Activated T-cell treated with anti-CD3 and anti-CD28 coated beads, Interleukin-2, amount 50 U/mL, for 48 hours (primary cell): ENCODE data around the gene CHFR.
"Not testable (repeated sequence)": the region's sequence is repeated elsewhere in the genome, so short reads cannot be mapped to it uniquely, and the experiment has no call there.

ENCODE experiments used
- DNase-seq, 2 experiments: peaks; one replicate each; pipeline ENCODE4 v3.0.0-alpha.2; 2020

Gene CHFR

GRCh38 chr12:132874175-132874574 is 13.2 kb downstream of the CHFR start:
- no peak for DNase-seq

GRCh38 chr12:132873724-132874123 is 13.7 kb downstream of the CHFR start:
- peak; percentile 34 to 37 for DNase-seq

- DNase-seq, result peak; percentile 29 to 54
Measured at GRCh38 chr12:132872975-132873421, 14.4 kb downstream of the CHFR start.

- no peak for DNase-seq
Measured at GRCh38 chr12:132872073-132872855, 15.1 kb downstream of the CHFR start.

DNA sequence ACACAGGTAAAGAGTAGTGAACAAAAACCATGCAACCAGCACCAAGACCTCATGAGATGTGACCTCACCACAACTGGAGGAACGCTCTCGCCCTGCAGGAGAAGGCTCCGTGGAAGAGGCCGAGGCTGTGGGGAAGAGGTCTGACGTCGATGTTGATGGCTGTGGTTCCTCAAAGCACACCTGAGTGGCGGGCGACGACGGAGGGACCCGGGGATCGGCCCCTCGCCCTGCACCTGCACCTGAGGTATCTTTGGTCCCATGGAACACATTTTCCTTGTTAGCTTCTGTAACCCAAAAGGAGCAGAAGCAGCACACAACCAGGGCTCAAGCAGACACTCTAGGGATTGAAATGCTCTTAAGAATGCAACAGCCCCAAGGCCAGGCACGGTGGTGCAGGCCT is 17.9 kb downstream of the CHFR start:
- DNase-seq, result no peak

- no peak for DNase-seq
Measured at GRCh38 chr12:132866251-132866828, 21.1 kb downstream of the CHFR start.

DNA sequence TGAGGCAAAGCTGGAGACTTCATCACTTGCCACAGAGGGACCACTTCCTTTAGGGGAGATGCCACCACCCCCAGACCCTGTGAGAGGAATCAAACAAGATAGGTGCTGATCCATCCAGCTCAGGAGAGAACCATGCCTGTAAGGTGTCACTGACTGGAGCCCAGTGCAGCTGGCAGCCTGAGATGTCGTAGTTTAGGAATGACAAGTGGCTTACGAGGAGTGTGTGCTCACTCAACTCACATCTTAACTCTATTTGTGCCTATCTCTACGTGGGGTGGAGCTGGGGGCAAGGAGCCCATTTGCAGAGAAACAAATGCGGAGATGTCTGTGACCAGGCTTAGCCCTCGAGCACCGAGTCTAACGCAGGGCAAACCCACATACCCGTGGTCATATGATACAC is 25.8 kb downstream of the CHFR start:
- DNase-seq, result no peak

DNA sequence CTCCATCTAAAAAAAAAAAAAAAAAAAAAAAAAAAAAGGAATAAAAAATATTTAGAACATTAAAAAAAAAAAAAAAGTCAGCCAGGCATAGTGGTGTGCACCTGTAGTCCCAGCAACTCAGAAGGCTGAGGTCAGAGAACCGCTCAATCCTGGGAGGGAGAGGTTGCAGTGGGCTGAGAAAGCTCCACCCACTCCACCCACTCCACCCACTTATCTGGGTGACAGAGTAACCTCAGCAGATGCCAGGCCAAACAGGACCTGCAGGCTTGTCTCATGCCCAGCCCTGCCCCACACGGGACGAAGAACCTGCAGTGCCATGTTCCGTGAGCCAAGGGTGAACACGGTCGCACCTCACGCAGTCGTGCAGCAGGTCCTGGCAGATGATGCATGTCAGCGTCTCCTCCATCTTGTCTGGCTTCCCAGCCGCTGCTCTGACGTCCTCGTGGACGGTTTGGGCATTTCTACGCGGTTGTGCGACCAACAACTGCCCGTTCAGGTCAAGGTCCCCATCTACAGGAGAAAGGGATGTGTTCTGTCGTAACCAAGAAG is 28.6 kb downstream of the CHFR start:
- DNase-seq, result no peak

DNA sequence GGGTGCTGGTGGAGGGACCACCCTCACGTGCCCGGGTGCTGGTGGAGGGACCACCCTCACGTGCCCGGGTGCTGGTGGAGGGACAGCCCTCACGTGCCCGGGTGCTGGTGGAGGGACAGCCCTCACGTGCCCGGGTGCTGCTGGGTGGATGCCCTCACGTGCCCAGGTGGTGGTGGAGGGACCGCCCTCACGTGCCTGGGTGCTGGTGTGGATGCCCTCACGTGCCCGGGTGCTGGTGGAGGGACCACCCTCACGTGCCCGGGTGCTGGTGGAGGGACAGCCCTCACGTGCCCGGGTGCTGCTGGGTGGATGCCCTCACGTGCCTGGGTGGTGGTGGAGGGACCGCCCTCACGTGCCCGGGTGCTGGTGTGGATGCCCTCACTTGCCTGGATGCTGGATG is 30.4 kb downstream of the CHFR start:
- DNase-seq, result not testable (repeated sequence)

DNA sequence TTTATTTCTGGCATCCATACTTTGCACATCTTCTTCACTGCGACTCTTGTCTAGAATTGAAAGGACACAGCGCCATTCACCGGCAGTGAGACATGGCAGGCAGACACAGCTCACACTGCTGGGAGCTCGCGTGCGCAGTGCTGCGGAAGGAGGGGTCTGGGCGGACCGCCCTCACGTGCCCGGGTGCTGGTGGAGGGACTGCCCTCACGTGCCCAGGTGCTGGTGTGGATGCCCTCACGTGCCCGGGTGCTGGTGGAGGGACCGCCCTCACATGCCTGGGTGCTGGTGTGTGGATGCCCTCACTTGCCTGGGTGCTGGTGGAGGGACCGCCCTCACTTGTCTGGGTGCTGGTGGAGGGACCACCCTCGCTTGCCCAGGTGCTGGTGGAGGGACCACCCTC is 30.8 kb downstream of the CHFR start:
- no peak for DNase-seq

GRCh38 chr12:132855211-132855610 is 32.2 kb downstream of the CHFR start:
- DNase-seq, result not testable (repeated sequence)

- DNase-seq, result no peak
Measured at GRCh38 chr12:132853285-132854092, 33.9 kb downstream of the CHFR start.

DNA sequence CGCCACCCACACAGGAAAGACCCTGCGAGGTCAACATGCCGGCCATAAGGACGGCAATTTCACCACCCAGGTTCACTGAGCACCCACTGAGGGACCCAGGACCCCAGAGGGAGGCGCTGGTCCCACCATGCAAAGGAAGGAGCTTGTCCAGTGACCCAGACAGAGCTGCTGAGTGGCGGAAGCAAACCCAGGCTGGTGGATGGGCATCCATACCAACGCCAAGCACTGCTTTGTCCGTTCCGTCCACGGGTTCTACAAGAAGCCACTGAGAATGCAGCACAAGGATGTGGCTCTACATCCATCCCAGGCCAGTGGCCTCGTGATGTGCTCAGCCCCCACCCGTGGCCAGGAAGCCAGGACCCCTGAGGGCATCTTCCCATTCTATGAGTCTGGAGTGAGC is 34.9 kb downstream of the CHFR start:
- DNase-seq, result no peak

- no peak for DNase-seq
Measured at GRCh38 chr12:132851465-132851864, 35.9 kb downstream of the CHFR start.

DNA sequence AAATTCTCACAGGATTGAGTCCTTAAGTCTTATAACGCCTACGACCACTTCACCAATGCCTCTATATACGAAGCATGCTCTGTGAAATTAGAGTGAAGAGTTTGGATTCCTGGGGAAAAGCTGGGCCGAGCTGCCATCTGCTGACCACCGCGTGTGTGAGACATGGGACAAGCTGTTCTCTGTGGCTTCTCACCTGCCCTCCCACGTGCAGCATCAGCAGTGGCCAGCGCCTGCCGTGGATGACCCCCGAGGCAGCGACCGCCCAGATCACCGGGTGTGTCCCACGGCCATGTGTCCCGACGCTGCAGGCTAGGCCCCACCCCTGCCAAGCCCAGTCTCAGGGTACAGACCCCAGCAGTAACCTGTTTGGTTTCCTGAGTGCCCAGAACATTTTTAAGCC is 37.1 kb downstream of the CHFR start:
- no peak for DNase-seq

DNA sequence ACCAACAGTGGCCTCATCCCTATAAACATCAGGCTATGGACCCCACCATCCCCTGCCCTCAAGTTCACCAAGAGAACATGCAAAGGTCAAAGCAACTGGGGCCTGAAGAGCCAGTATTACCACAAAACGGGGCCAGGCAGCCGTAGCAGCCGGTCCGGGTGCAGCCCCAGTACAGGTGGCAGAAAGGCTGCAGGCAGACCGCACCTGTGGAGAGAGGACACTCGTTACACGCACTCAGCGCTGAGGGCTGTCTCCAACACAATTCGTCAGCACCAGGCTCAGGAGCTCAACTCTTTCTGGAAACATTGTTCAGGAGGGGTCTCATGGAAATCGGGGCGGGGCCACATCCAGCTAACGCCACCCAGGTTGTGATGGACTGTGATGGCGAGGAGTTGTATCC is 38.9 kb downstream of the CHFR start:
- DNase-seq, result no peak

DNA sequence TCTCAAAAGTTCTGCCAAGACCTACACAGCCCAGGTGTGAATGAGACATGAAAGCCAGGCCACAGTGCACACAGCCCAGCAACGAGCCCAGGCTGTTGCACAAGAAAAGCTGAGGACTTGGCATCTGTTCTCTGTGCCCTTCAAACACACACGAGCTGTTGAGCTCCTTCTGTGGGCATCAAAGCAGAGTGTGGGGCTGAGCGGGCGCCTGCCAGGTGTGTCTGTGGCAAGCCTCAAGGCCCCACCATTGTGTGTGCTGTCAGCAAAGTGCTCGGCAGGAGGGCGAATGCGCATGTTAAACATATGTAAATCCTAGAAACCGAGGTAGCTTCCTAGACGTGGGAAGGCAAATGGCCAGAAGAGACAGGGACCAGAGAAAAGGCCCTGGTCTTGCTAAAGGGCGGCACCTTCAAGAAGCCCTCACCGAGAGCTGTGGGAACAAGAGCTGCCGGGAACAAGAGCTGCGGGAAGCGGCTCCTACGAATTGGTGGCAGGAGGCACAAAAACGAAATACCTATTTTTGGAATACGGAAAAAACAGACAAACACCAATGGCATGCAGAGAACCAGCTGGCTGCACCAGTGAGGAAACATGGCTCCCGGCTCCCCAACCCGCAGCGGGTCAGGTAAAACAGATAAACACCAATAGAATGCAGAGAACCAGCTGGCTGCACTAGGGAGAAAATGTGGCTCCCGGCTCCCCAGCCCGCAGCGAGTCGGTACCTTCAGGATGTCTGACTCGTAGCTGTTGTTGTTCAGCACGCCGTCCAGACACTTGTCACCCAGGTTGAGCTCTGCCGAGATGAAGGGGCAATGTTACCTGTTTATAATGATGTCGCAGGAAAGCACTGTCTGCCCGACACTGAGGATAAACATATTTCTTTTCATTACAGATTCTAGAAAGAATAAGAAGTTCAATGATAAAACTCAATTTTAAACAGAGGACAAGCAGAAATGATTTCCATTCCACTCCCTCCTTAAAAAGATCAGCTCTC is 39.7 kb downstream of the CHFR start:
- no peak for DNase-seq

DNA sequence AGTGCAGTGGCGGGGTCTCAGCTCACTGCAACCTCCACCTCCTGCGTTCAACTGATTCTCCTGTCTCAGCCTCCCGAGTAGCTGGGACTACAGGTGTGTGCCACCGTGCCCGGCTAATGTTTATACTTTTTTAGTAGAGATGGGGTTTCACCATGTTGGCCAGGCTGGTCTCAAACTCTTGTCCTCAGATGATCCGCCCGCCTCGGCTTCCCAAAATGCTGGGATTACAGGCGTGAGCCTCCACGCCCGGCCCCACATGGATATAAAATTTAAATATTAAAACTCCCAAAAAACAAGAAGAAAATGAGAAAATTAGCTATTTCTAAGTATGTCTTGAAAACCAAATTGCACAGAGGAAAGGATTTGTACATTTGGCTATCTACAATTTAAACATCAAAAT is 42.7 kb downstream of the CHFR start:
- not testable (repeated sequence) for DNase-seq

DNA sequence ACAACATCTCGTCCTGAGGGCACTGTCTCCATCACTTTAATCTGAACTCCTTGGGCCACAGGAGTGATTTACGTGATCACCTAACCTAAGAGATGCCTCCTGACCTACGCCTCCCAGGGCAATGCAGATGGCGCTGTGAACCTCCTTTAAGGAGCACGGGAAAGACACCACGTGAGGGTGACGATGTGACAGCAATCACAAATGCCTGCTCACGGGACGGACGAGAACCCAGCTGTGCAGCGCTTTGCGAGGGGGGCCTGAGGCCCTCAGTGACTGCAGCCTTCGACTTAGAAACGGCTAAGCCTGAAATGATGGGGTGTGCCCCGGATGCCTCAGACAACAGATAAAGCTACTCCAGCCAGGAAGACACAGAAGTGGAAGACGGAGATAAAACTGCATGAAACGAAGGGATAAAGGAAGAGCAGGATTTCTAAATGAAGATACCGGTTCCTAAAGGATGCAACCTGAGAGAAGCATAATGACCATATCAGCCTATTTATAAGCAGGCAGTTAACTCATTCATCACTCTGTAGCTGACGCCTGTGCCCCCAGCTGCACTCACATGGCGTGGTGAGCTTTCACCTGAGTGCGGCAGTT is 44.9 kb downstream of the CHFR start:
- DNase-seq, result no peak

DNA sequence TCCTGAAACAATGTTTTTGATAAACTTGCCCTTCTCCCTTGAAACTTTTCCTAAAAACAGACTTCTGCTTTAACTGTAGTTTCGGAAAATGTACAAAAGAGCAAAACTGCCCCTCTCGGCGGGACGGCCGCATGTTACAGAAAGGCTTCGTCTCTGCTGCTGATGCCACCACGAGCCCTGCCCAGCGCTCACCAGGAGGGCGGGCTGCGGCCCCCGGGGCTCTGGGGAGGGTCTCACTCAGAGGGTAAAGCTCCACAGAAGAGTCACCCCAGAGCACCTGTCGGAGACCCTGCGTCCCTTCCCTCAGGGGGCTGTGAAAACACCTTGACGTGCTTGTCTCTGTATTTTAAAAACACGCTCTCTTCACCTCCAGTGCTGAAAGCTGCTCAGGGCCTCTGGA is 46.3 kb downstream of the CHFR start:
- DNase-seq, result no peak

DNA sequence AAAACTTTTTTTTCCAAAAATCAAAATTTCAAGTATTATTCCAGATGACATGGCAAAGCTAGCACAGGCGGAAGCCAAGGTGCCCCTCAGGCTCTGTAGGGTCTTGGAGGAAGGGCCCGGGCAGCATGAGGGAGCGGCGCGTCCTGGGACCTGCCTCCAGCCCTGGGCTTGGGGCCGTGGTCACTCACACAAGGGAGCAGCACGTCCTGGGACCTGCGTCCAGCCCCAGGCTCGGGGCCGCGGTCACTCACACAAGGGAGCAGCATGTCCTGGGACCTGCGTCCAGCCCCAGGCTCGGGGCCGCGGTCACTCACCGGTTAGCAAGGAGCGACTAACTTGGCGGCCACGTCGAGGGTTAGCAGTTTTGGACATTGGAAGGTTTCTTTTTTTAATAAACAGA is 46.9 kb downstream of the CHFR start:
- no peak for DNase-seq
